ENCODE results near the gene SLC25A21.
"Not testable (repeated sequence)": the region's sequence is repeated elsewhere in the genome, so short reads cannot be mapped to it uniquely, and the experiment has no call there.

The SLC25A21 gene

GRCh38 chr14:37146438-37146837 lies 26.0 kb downstream of the SLC25A21 start:
- H3K27me3 ChIP-seq (replicated peaks in 2 of 5; ENCODE audit: control insufficient read depth in 4 of 5, insufficient read depth in 5 of 5, low read length in 4 of 5); POLR2A ChIA-PET; CTCF ChIA-PET; H3K4me3 ChIP-seq (ENCODE audit: control insufficient read depth in 1 of 7, extremely low read depth in 1 of 7, insufficient read depth in 4 of 7, low read depth in 2 of 7, low read length in 6 of 7); H3K27ac ChIP-seq (ENCODE audit: insufficient read depth in 1 of 2, low read depth in 1 of 2, low read length in 2 of 2, poor library complexity in 1 of 2, severe bottlenecking in 2 of 2); DNase-seq; H3K36me3 ChIP-seq (ENCODE audit: control insufficient read depth in 4 of 4, insufficient read depth in 4 of 4, low read length in 3 of 4); H3K9me3 ChIP-seq (ENCODE audit: control extremely low read depth in 1 of 5, control insufficient read depth in 4 of 5, insufficient read depth in 2 of 5, low read depth in 1 of 5, low read length in 4 of 5); H3K4me1 ChIP-seq (ENCODE audit: control extremely low read depth in 1 of 4, control insufficient read depth in 4 of 4, insufficient read depth in 4 of 4, low read length in 3 of 4): not testable (repeated sequence)
- WGBS (ENCODE audit: insufficient coverage): 100% methylated on average over 1 of the region's 1 CpG

- POLR2A ChIA-PET: no interaction called here
- H3K27me3 ChIP-seq (replicated peaks in 2 of 5; ENCODE audit: control insufficient read depth in 4 of 5, insufficient read depth in 5 of 5, low read length in 4 of 5): peaks cover 0 to 2% (median 0%) of the 10 kb centered on the region in 5 experiments
- H3K36me3 ChIP-seq (ENCODE audit: control insufficient read depth in 4 of 4, insufficient read depth in 4 of 4, low read length in 3 of 4): no peaks in the 10 kb centered on the region
- H3K4me3 ChIP-seq (ENCODE audit: control insufficient read depth in 1 of 7, extremely low read depth in 1 of 7, insufficient read depth in 4 of 7, low read depth in 2 of 7, low read length in 6 of 7): no peak overlapping the region
- DNase-seq: no peak
- peaks cover 0 to 2% (median 0%) of the 10 kb centered on the region in 4 experiments for H3K4me1 ChIP-seq (ENCODE audit: control extremely low read depth in 1 of 4, control insufficient read depth in 4 of 4, insufficient read depth in 4 of 4, low read length in 3 of 4)
- H3K9me3 ChIP-seq (ENCODE audit: control extremely low read depth in 1 of 5, control insufficient read depth in 4 of 5, insufficient read depth in 2 of 5, low read depth in 1 of 5, low read length in 4 of 5): no peaks in the 10 kb centered on the region
- CTCF ChIA-PET: interaction anchor here (0.9 kb wide), 1 partner anchor 8 kb away, joined by 4 read pairs; no protein-coding TSS in a partner anchor
- no peak overlapping the region for H3K27ac ChIP-seq (ENCODE audit: insufficient read depth in 1 of 2, low read depth in 1 of 2, low read length in 2 of 2, poor library complexity in 1 of 2, severe bottlenecking in 2 of 2)
Measured at GRCh38 chr14:37145395-37145794, 27.0 kb downstream of the SLC25A21 start.

- Histone ChIP-seq H3K9me3 (ENCODE audit: control extremely low read depth in 1 of 5, control insufficient read depth in 4 of 5, insufficient read depth in 2 of 5, low read depth in 1 of 5, low read length in 4 of 5) (no peaks in the 10 kb centered on the region), H3K27ac (ENCODE audit: insufficient read depth in 1 of 2, low read depth in 1 of 2, low read length in 2 of 2, poor library complexity in 1 of 2, severe bottlenecking in 2 of 2) (no peak overlapping the region), H3K4me1 (ENCODE audit: control extremely low read depth in 1 of 4, control insufficient read depth in 4 of 4, insufficient read depth in 4 of 4, low read length in 3 of 4) (peaks cover 0 to 2% (median 0%) of the 10 kb centered on the region in 4 experiments), H3K36me3 (ENCODE audit: control insufficient read depth in 4 of 4, insufficient read depth in 4 of 4, low read length in 3 of 4) (no peaks in the 10 kb centered on the region), H3K4me3 (ENCODE audit: control insufficient read depth in 1 of 7, extremely low read depth in 1 of 7, insufficient read depth in 4 of 7, low read depth in 2 of 7, low read length in 6 of 7) (no peak overlapping the region), H3K27me3 (replicated peaks in 2 of 5; ENCODE audit: control insufficient read depth in 4 of 5, insufficient read depth in 5 of 5, low read length in 4 of 5) (peaks cover 0 to 2% (median 0%) of the 10 kb centered on the region in 5 experiments)
- DNase-seq: no peak
- WGBS (ENCODE audit: insufficient coverage): 94% methylated on average over 2 of the region's 3 CpGs
- ChIA-PET CTCF (interaction anchor here (0.9 kb wide), 1 partner anchor 9 kb away, joined by 4 read pairs; no protein-coding TSS in a partner anchor), POLR2A (no interaction called here)
Measured at GRCh38 chr14:37144729-37145363, 27.6 kb downstream of the SLC25A21 start.

GRCh38 chr14:37143475-37143874 lies 28.9 kb downstream of the SLC25A21 start:
- 85% methylated on average over 2 of the region's 2 CpGs for WGBS (ENCODE audit: insufficient coverage)
- CTCF ChIA-PET: no interaction called here

GRCh38 chr14:37142835-37143401 lies 29.5 kb downstream of the SLC25A21 start:
- peaks cover 0 to 3% (median 0%) of the 10 kb centered on the region in 5 experiments for H3K27me3 ChIP-seq (replicated peaks in 2 of 5; ENCODE audit: control insufficient read depth in 4 of 5, insufficient read depth in 5 of 5, low read length in 4 of 5)
- ChIA-PET CTCF (interaction anchor here (0.6 to 1.2 kb wide), 2 partner anchors 10 to 53 kb away, joined by 3 read pairs; no protein-coding TSS in a partner anchor), POLR2A (no interaction called here)
- H3K36me3 ChIP-seq (ENCODE audit: control insufficient read depth in 4 of 4, insufficient read depth in 4 of 4, low read length in 3 of 4): no peaks in the 10 kb centered on the region
- H3K27ac ChIP-seq (ENCODE audit: insufficient read depth in 1 of 2, low read depth in 1 of 2, low read length in 2 of 2, poor library complexity in 1 of 2, severe bottlenecking in 2 of 2): no peak overlapping the region
- peaks cover 0 to 2% (median 0%) of the 10 kb centered on the region in 4 experiments for H3K4me1 ChIP-seq (ENCODE audit: control extremely low read depth in 1 of 4, control insufficient read depth in 4 of 4, insufficient read depth in 4 of 4, low read length in 3 of 4)
- no peak overlapping the region for H3K4me3 ChIP-seq (ENCODE audit: control insufficient read depth in 1 of 7, extremely low read depth in 1 of 7, insufficient read depth in 4 of 7, low read depth in 2 of 7, low read length in 6 of 7)
- H3K9me3 ChIP-seq (ENCODE audit: control extremely low read depth in 1 of 5, control insufficient read depth in 4 of 5, insufficient read depth in 2 of 5, low read depth in 1 of 5, low read length in 4 of 5): no peaks in the 10 kb centered on the region
- 100% methylated on average over 2 of the region's 3 CpGs for WGBS (ENCODE audit: insufficient coverage)
- DNase-seq: no peak

More at GRCh38 chr14:37143475-37143874, 28.9 kb downstream of the SLC25A21 start:
- Histone ChIP-seq H3K27ac (ENCODE audit: insufficient read depth in 1 of 2, low read depth in 1 of 2, low read length in 2 of 2, poor library complexity in 1 of 2, severe bottlenecking in 2 of 2) (no peak overlapping the region), H3K9me3 (ENCODE audit: control extremely low read depth in 1 of 5, control insufficient read depth in 4 of 5, insufficient read depth in 2 of 5, low read depth in 1 of 5, low read length in 4 of 5) (no peaks in the 10 kb centered on the region), H3K4me3 (ENCODE audit: control insufficient read depth in 1 of 7, extremely low read depth in 1 of 7, insufficient read depth in 4 of 7, low read depth in 2 of 7, low read length in 6 of 7) (no peak overlapping the region), H3K27me3 (replicated peaks in 2 of 5; ENCODE audit: control insufficient read depth in 4 of 5, insufficient read depth in 5 of 5, low read length in 4 of 5) (peaks cover 0 to 3% (median 0%) of the 10 kb centered on the region in 5 experiments), H3K4me1 (ENCODE audit: control extremely low read depth in 1 of 4, control insufficient read depth in 4 of 4, insufficient read depth in 4 of 4, low read length in 3 of 4) (peaks cover 0 to 2% (median 0%) of the 10 kb centered on the region in 4 experiments), H3K36me3 (ENCODE audit: control insufficient read depth in 4 of 4, insufficient read depth in 4 of 4, low read length in 3 of 4) (no peaks in the 10 kb centered on the region)
- POLR2A ChIA-PET: no interaction called here
- peak in 2 of 3 donors; percentile 25 to 39 for DNase-seq

- ChIA-PET POLR2A (no interaction called here), CTCF (interaction anchor here (0.9 to 2.0 kb wide), 4 partner anchors 8 to 65 kb away, joined by 3 to 8 read pairs (median 3); no protein-coding TSS in a partner anchor)
- no CpG with 5 or more reads among the region's 2 CpGs for WGBS (ENCODE audit: insufficient coverage)
Measured at GRCh38 chr14:37140176-37140575, 32.2 kb downstream of the SLC25A21 start.

GRCh38 chr14:37139710-37140109 lies 32.7 kb downstream of the SLC25A21 start:
- Histone ChIP-seq H3K4me1 (ENCODE audit: control extremely low read depth in 1 of 4, control insufficient read depth in 4 of 4, insufficient read depth in 4 of 4, low read length in 3 of 4) (no peaks in the 10 kb centered on the region), H3K27me3 (replicated peaks in 2 of 5; ENCODE audit: control insufficient read depth in 4 of 5, insufficient read depth in 5 of 5, low read length in 4 of 5) (peaks cover 0 to 3% (median 0%) of the 10 kb centered on the region in 5 experiments), H3K36me3 (ENCODE audit: control insufficient read depth in 4 of 4, insufficient read depth in 4 of 4, low read length in 3 of 4) (no peaks in the 10 kb centered on the region), H3K9me3 (ENCODE audit: control extremely low read depth in 1 of 5, control insufficient read depth in 4 of 5, insufficient read depth in 2 of 5, low read depth in 1 of 5, low read length in 4 of 5) (no peaks in the 10 kb centered on the region), H3K27ac (ENCODE audit: insufficient read depth in 1 of 2, low read depth in 1 of 2, low read length in 2 of 2, poor library complexity in 1 of 2, severe bottlenecking in 2 of 2) (no peak overlapping the region), H3K4me3 (ENCODE audit: control insufficient read depth in 1 of 7, extremely low read depth in 1 of 7, insufficient read depth in 4 of 7, low read depth in 2 of 7, low read length in 6 of 7) (no peak overlapping the region)
- WGBS (ENCODE audit: insufficient coverage): no CpG with 5 or more reads among the region's 3 CpGs
- no peak for DNase-seq
- ChIA-PET POLR2A (no interaction called here), CTCF (interaction anchor here (0.9 to 2.0 kb wide), 3 partner anchors 10 to 65 kb away, joined by 3 to 8 read pairs (median 3); no protein-coding TSS in a partner anchor)

More at GRCh38 chr14:37140176-37140575, 32.2 kb downstream of the SLC25A21 start:
- Histone ChIP-seq H3K4me3 (ENCODE audit: control insufficient read depth in 1 of 7, extremely low read depth in 1 of 7, insufficient read depth in 4 of 7, low read depth in 2 of 7, low read length in 6 of 7) (no peak overlapping the region), H3K4me1 (ENCODE audit: control extremely low read depth in 1 of 4, control insufficient read depth in 4 of 4, insufficient read depth in 4 of 4, low read length in 3 of 4) (no peaks in the 10 kb centered on the region), H3K27me3 (replicated peaks in 2 of 5; ENCODE audit: control insufficient read depth in 4 of 5, insufficient read depth in 5 of 5, low read length in 4 of 5) (peaks cover 0 to 3% (median 0%) of the 10 kb centered on the region in 5 experiments), H3K36me3 (ENCODE audit: control insufficient read depth in 4 of 4, insufficient read depth in 4 of 4, low read length in 3 of 4) (no peaks in the 10 kb centered on the region), H3K9me3 (ENCODE audit: control extremely low read depth in 1 of 5, control insufficient read depth in 4 of 5, insufficient read depth in 2 of 5, low read depth in 1 of 5, low read length in 4 of 5) (no peaks in the 10 kb centered on the region), H3K27ac (ENCODE audit: insufficient read depth in 1 of 2, low read depth in 1 of 2, low read length in 2 of 2, poor library complexity in 1 of 2, severe bottlenecking in 2 of 2) (no peak overlapping the region)
- DNase-seq: no peak

Measured in common myeloid progenitor, CD34-positive (primary cell).